WTC11 (cell line): ENCODE results near the gene CREM.

ENCODE experiments used
- CREB1 ChIP-seq: sonication (generic); formaldehyde crosslinking; IDR thresholded peaks from 2 replicates; pipeline ENCODE4 v1.8.0; 2023; ENCODE audit warnings: mild to moderate bottlenecking, missing genetic modification reagents
- SP1 ChIP-seq: sonication (generic); formaldehyde crosslinking; conservative IDR thresholded peaks from 2 replicates; pipeline ENCODE4 v1.8.1; 2022; ENCODE audit warnings: missing genetic modification reagents
- TF ChIP-seq, protein P1 (sequence below): sonication (generic); formaldehyde crosslinking; IDR thresholded peaks from 2 replicates; pipeline ENCODE4 v1.8.0; 2022; ENCODE audit warnings: mild to moderate bottlenecking, missing genetic modification reagents
- TF ChIP-seq, protein P2 (sequence below): fragments of 200-600 bp; IDR thresholded peaks from 2 replicates; pipeline ENCODE4 v1.8.0; 2022; ENCODE audit warnings: antibody characterized with exemption
- TF ChIP-seq, protein P3 (sequence below): sonication (generic); formaldehyde crosslinking; IDR thresholded peaks from 2 replicates; pipeline ENCODE4 v1.8.1; 2023; ENCODE audit warnings: mild to moderate bottlenecking, missing genetic modification reagents, moderate library complexity
- TF ChIP-seq, protein P4 (sequence below): sonication (generic); formaldehyde crosslinking; IDR thresholded peaks from 2 replicates; pipeline ENCODE4 v1.8.1; 2023; ENCODE audit warnings: mild to moderate bottlenecking, missing genetic modification reagents, moderate library complexity
- TF ChIP-seq, protein P5 (sequence below): sonication (generic); formaldehyde crosslinking; IDR thresholded peaks from 2 replicates; pipeline ENCODE4 v1.8.1; 2023; ENCODE audit warnings: mild to moderate bottlenecking, missing genetic modification reagents, borderline replicate concordance
- TF ChIP-seq, protein P6 (sequence below): sonication (generic); formaldehyde crosslinking; IDR thresholded peaks from 2 replicates; pipeline ENCODE4 v1.8.0; 2022; ENCODE audit warnings: mild to moderate bottlenecking, missing genetic modification reagents

DNA sequence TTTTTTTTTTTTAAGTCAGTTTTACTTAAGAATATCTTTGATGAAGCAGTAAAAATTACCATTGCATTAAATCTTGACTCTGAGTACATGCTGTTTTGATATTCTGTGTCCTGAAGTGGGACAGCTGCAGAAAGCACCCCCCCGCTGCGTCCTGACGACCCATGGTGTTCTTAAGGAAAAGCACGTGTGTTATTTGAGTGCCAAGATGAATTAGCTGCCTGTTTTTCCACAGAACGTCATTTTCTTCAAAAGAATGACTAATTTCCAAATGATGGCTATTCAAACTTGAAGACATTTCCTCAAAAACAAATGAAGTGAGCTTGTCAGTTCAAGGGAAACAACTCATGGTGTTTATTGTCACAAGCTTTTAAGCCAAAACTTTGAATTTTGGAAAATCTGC is 45.9 kb downstream of the CREM start:
- TF ChIP-seq, protein P1, sequence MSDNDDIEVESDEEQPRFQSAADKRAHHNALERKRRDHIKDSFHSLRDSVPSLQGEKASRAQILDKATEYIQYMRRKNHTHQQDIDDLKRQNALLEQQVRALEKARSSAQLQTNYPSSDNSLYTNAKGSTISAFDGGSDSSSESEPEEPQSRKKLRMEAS: no peak
- TF ChIP-seq, protein P2, sequence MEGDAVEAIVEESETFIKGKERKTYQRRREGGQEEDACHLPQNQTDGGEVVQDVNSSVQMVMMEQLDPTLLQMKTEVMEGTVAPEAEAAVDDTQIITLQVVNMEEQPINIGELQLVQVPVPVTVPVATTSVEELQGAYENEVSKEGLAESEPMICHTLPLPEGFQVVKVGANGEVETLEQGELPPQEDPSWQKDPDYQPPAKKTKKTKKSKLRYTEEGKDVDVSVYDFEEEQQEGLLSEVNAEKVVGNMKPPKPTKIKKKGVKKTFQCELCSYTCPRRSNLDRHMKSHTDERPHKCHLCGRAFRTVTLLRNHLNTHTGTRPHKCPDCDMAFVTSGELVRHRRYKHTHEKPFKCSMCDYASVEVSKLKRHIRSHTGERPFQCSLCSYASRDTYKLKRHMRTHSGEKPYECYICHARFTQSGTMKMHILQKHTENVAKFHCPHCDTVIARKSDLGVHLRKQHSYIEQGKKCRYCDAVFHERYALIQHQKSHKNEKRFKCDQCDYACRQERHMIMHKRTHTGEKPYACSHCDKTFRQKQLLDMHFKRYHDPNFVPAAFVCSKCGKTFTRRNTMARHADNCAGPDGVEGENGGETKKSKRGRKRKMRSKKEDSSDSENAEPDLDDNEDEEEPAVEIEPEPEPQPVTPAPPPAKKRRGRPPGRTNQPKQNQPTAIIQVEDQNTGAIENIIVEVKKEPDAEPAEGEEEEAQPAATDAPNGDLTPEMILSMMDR: no peak
- TF ChIP-seq, protein P3, sequence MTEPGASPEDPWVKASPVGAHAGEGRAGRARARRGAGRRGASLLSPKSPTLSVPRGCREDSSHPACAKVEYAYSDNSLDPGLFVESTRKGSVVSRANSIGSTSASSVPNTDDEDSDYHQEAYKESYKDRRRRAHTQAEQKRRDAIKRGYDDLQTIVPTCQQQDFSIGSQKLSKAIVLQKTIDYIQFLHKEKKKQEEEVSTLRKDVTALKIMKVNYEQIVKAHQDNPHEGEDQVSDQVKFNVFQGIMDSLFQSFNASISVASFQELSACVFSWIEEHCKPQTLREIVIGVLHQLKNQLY (CRISPR knock-in tag): no peak
- TF ChIP-seq CREB1 (CRISPR knock-in tag) (no peak), SP1 (CRISPR knock-in tag) (no peak)
- TF ChIP-seq, protein P4, sequence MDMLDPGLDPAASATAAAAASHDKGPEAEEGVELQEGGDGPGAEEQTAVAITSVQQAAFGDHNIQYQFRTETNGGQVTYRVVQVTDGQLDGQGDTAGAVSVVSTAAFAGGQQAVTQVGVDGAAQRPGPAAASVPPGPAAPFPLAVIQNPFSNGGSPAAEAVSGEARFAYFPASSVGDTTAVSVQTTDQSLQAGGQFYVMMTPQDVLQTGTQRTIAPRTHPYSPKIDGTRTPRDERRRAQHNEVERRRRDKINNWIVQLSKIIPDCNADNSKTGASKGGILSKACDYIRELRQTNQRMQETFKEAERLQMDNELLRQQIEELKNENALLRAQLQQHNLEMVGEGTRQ (CRISPR knock-in tag): no peak
- TF ChIP-seq, protein P5, sequence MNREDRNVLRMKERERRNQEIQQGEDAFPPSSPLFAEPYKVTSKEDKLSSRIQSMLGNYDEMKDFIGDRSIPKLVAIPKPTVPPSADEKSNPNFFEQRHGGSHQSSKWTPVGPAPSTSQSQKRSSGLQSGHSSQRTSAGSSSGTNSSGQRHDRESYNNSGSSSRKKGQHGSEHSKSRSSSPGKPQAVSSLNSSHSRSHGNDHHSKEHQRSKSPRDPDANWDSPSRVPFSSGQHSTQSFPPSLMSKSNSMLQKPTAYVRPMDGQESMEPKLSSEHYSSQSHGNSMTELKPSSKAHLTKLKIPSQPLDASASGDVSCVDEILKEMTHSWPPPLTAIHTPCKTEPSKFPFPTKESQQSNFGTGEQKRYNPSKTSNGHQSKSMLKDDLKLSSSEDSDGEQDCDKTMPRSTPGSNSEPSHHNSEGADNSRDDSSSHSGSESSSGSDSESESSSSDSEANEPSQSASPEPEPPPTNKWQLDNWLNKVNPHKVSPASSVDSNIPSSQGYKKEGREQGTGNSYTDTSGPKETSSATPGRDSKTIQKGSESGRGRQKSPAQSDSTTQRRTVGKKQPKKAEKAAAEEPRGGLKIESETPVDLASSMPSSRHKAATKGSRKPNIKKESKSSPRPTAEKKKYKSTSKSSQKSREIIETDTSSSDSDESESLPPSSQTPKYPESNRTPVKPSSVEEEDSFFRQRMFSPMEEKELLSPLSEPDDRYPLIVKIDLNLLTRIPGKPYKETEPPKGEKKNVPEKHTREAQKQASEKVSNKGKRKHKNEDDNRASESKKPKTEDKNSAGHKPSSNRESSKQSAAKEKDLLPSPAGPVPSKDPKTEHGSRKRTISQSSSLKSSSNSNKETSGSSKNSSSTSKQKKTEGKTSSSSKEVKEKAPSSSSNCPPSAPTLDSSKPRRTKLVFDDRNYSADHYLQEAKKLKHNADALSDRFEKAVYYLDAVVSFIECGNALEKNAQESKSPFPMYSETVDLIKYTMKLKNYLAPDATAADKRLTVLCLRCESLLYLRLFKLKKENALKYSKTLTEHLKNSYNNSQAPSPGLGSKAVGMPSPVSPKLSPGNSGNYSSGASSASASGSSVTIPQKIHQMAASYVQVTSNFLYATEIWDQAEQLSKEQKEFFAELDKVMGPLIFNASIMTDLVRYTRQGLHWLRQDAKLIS (CRISPR knock-in tag): no peak
- TF ChIP-seq, protein P6, sequence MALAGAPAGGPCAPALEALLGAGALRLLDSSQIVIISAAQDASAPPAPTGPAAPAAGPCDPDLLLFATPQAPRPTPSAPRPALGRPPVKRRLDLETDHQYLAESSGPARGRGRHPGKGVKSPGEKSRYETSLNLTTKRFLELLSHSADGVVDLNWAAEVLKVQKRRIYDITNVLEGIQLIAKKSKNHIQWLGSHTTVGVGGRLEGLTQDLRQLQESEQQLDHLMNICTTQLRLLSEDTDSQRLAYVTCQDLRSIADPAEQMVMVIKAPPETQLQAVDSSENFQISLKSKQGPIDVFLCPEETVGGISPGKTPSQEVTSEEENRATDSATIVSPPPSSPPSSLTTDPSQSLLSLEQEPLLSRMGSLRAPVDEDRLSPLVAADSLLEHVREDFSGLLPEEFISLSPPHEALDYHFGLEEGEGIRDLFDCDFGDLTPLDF (CRISPR knock-in tag): no peak
